IMR-90 (cell line): ENCODE results near the gene P2RY14. TPM values are rescaled to one million over a fixed set of nuclear protein-coding genes. Genes with fewer than 3 reads are reported as not detected.

Source experiments
- ATAC-seq: fragments of 200-7000 bp; cut with Tn5 transposase; 2 replicates; pipeline ENCODE4 v1.9.1; 2020; ENCODE audit warnings: low read depth, mild to moderate bottlenecking, moderate library complexity
- BruUV-seq: library from RNA; stranded (reverse); fragments of 400-500 nt; replicated peaks from 2 replicates; lab custom pipeline; 2021; lab: Mats Ljungman, UMichigan
- CTCF ChIA-PET: fragments of 300-600 bp; formaldehyde crosslinking; extraction: SDS; loops from one replicate; lab custom pipeline; 2021; ENCODE audit warnings: antibody characterized with exemption; lab: Yijun Ruan, JAX
- POLR2A ChIA-PET: fragments of 300-600 bp; sonication (Branson Sonifier 250); formaldehyde crosslinking; loops from one replicate; lab custom pipeline; 2022; ENCODE audit warnings: antibody characterized with exemption; ENCODE audit not compliant: unreplicated experiment; lab: Charles Lee
- DNase-seq: peaks from one replicate; pipeline ENCODE4 v3.0.0; 2013
- H2AFZ ChIP-seq: replicated peaks from 2 replicates; pipeline ENCODE3; 2013; ENCODE audit warnings: low read length, mild to moderate bottlenecking; ENCODE audit not compliant: poor library complexity
- H2AK5ac ChIP-seq: 2 replicates; pipeline ENCODE4 v1.6.1; 2013; ENCODE audit warnings: low read depth, low read length, inconsistent platforms
- H2AK9ac ChIP-seq: replicated peaks from 2 replicates; pipeline ENCODE3; 2013; ENCODE audit warnings: mild to moderate bottlenecking, low read depth, low read length, moderate library complexity; ENCODE audit not compliant: poor library complexity
- H2BK120ac ChIP-seq: 2 replicates; pipeline ENCODE4 v1.6.1; 2013; ENCODE audit warnings: low read depth, low read length, inconsistent platforms
- H2BK15ac ChIP-seq: 3 replicates; pipeline ENCODE4 v1.6.1; 2013; ENCODE audit warnings: low read depth, low read length, inconsistent platforms
- H2BK20ac ChIP-seq: 2 replicates; pipeline ENCODE4 v1.6.1; 2013; ENCODE audit warnings: low read depth, mild to moderate bottlenecking, inconsistent platforms, low read length, moderate library complexity
- H2BK5ac ChIP-seq: 2 replicates; pipeline ENCODE4 v1.6.1; 2013; ENCODE audit warnings: mild to moderate bottlenecking, low read depth, low read length, inconsistent platforms; ENCODE audit not compliant: poor library complexity, severe bottlenecking
- H3K14ac ChIP-seq: replicated peaks from 2 replicates; pipeline ENCODE4 v1.6.1; 2013; ENCODE audit warnings: low read depth, low read length, inconsistent platforms
- H3K18ac ChIP-seq: 2 replicates; pipeline ENCODE4 v1.6.1; 2013; ENCODE audit warnings: low read depth, low read length, control low read depth
- H3K23ac ChIP-seq: 2 replicates; pipeline ENCODE4 v1.6.1; 2013; ENCODE audit warnings: low read depth, low read length, inconsistent platforms
- H3K27ac ChIP-seq: 2 replicates; pipeline ENCODE4 v1.5.1; 2013; ENCODE audit warnings: mild to moderate bottlenecking, control low read depth, low read length; ENCODE audit not compliant: insufficient read depth
- H3K27me3 ChIP-seq: 2 replicates; pipeline ENCODE4 v1.6.1; 2013; ENCODE audit warnings: low read length; ENCODE audit not compliant: control insufficient read depth, insufficient read depth
- H3K36me3 ChIP-seq: 2 replicates; pipeline ENCODE4 v1.6.1; 2013; ENCODE audit warnings: low read length, mixed read lengths; ENCODE audit not compliant: control insufficient read depth, insufficient read depth
- H3K4ac ChIP-seq: 2 replicates; pipeline ENCODE4 v1.6.1; 2013; ENCODE audit warnings: low read depth, low read length, inconsistent platforms
- H3K4me1 ChIP-seq: 2 replicates; pipeline ENCODE4 v1.6.1; 2013; ENCODE audit warnings: low read length, mixed read lengths; ENCODE audit not compliant: control insufficient read depth, insufficient read depth
- H3K4me2 ChIP-seq: 2 replicates; pipeline ENCODE4 v1.6.1; 2013; ENCODE audit warnings: low read depth, mild to moderate bottlenecking, control low read depth, low read length, moderate library complexity
- H3K4me3 ChIP-seq: 2 replicates; pipeline ENCODE4 v1.5.1; 2013; ENCODE audit warnings: low read depth, mild to moderate bottlenecking, control low read depth, low read length, moderate library complexity; ENCODE audit not compliant: insufficient read depth
- H3K56ac ChIP-seq: 2 replicates; pipeline ENCODE4 v1.6.1; 2013; ENCODE audit warnings: low read length, inconsistent platforms; ENCODE audit not compliant: insufficient read depth; ENCODE audit errors: extremely low read depth
- H3K79me1 ChIP-seq, 2 experiments: 2 replicates each; pipeline ENCODE4 v1.6.1; 2013; ENCODE audit warnings: low read length in 2 of 2, inconsistent platforms in 1 of 2, low read depth in 1 of 2
- H3K9ac ChIP-seq: 2 replicates; pipeline ENCODE4 v1.6.1; 2013; ENCODE audit warnings: low read depth, low read length, control low read depth
- H3K9me1 ChIP-seq: 2 replicates; pipeline ENCODE4 v1.6.1; 2013; ENCODE audit warnings: low read length, inconsistent platforms; ENCODE audit not compliant: insufficient read depth
- H3K9me3 ChIP-seq: 2 replicates; pipeline ENCODE4 v1.6.1; 2013; ENCODE audit warnings: low read length; ENCODE audit not compliant: control insufficient read depth, insufficient read depth
- H4K20me1 ChIP-seq: 2 replicates; pipeline ENCODE4 v1.6.1; 2013; ENCODE audit warnings: low read length, inconsistent platforms; ENCODE audit not compliant: insufficient read depth
- H4K5ac ChIP-seq: 2 replicates; pipeline ENCODE4 v1.6.1; 2013; ENCODE audit warnings: mild to moderate bottlenecking, low read depth, low read length, control low read depth
- H4K8ac ChIP-seq, 2 experiments: 2 replicates each; pipeline ENCODE4 v1.6.1; 2013; ENCODE audit warnings: low read depth in 2 of 2, low read length in 2 of 2, control low read depth in 1 of 2, inconsistent platforms in 1 of 2
- H4K91ac ChIP-seq: 2 replicates; pipeline ENCODE4 v1.6.1; 2013; ENCODE audit warnings: low read depth, low read length, inconsistent platforms; ENCODE audit not compliant: insufficient read depth
- BHLHE40 ChIP-seq: fragments of 150-350 bp; IDR thresholded peaks from 2 replicates; pipeline ENCODE4 v1.6.1; 2016; ENCODE audit warnings: mild to moderate bottlenecking, low read depth, low read length
- ELK1 ChIP-seq: fragments of 150-350 bp; IDR thresholded peaks from 2 replicates; pipeline ENCODE4 v1.6.1; 2016; ENCODE audit warnings: low read depth, mild to moderate bottlenecking, low read length, moderate library complexity, borderline replicate concordance
- FOS ChIP-seq: fragments of 150-350 bp; IDR thresholded peaks from 2 replicates; pipeline ENCODE4 v1.6.1; 2016; ENCODE audit warnings: low read depth, low read length
- RCOR1 ChIP-seq: IDR thresholded peaks from 2 replicates; pipeline ENCODE4 v1.6.1; 2012; ENCODE audit warnings: mild to moderate bottlenecking, low read length, improper control_type of control experiment; ENCODE audit not compliant: insufficient replicate concordance
- WGBS, 2 experiments: methylation state at CpG; one replicate each; pipeline versions ENCODE4 v1.1.5 to v1.1.7; 2013; ENCODE audit warnings: missing lambda C conversion rate in 2 of 2; ENCODE audit not compliant: insufficient read length in 1 of 2; ENCODE audit errors: extremely low coverage in 2 of 2; 5-methylcytosine and 5-hydroxymethylcytosine counted together
- dilution Hi-C: fragments of 300-500 bp; cut with HindIII; formaldehyde crosslinking; loops from one replicate; pipeline ENCODE4 v1.14.3; 2018; ENCODE audit warnings: low sequenced_read_pairs; ENCODE audit not compliant: unreplicated experiment
- in situ Hi-C: fragments of 300-500 bp; cut with MboI; formaldehyde crosslinking; loops from 3 replicates; pipeline ENCODE4 v1.14.3; 2019; ENCODE audit warnings: low sequenced_read_pairs, inconsistent platforms, mixed read lengths
- intact Hi-C: fragments of 100-400 bp; cut with micrococcal nuclease; formaldehyde crosslinking; loops from 2 replicates; pipeline ENCODE4 v1.10.0; 2022
- polyA plus RNA-seq, 3 experiments: library from polyadenylated mRNA; depleted of rRNA; stranded (reverse); fragments of >200 nt; gene quantifications; 2 replicates each; pipeline ENCODE4 v1.2.3, GENCODE V29; 2012; ENCODE audit warnings: low replicate concordance in 1 of 3
- total RNA-seq: library from RNA; depleted of rRNA; stranded (reverse); fragments of >200 nt; gene quantifications from 2 replicates; pipeline ENCODE4 v1.2.3, GENCODE V29; 2012
- TF ChIP-seq, protein P1 (sequence below): conservative IDR thresholded peaks from 2 replicates; pipeline ENCODE4 v1.5.1; 2012; ENCODE audit warnings: mild to moderate bottlenecking, low read depth, low read length, improper control_type of control experiment

P2RY14 gene
- total and polyA plus RNA-seq, 2 of the 4 experiments (the other 2 are of a cell fraction) = not detected

- peaks cover 2% of the 10 kb centered on the region; the same call in 1 of the 2 replicates for H3K4me1 ChIP-seq
- no peak overlapping the region for H3K4me2 ChIP-seq
- ChIA-PET POLR2A (no interaction called here), CTCF (no interaction called here)
- H3K4me3 ChIP-seq = no peak overlapping the region
- H3K27me3 ChIP-seq = no peaks in the 10 kb centered on the region
- H3K36me3 ChIP-seq = no peaks in the 10 kb centered on the region
- dilution Hi-C loops = no loop called here
- H3K9me1 ChIP-seq = peaks cover 3% of the 10 kb centered on the region; the same call in 1 of the 2 replicates
- no peak overlapping the region for H3K18ac ChIP-seq
- H4K5ac ChIP-seq = no peak overlapping the region
- no peak overlapping the region for H2AK9ac ChIP-seq
- H2BK120ac ChIP-seq = no peak overlapping the region
- no peak overlapping the region for H4K91ac ChIP-seq
- H3K9ac ChIP-seq = no peak overlapping the region
- no peaks in the 10 kb centered on the region for H4K20me1 ChIP-seq
- H2BK5ac ChIP-seq = no peak overlapping the region
- no CpG with 5 or more reads among the region's 5 CpGs for WGBS, 2 experiments
- no peak overlapping the region for H4K8ac ChIP-seq
- H3K56ac ChIP-seq = no peak overlapping the region
- DNase-seq = no peak
- H2BK20ac ChIP-seq = no peak overlapping the region
- TF ChIP-seq, protein P1, sequence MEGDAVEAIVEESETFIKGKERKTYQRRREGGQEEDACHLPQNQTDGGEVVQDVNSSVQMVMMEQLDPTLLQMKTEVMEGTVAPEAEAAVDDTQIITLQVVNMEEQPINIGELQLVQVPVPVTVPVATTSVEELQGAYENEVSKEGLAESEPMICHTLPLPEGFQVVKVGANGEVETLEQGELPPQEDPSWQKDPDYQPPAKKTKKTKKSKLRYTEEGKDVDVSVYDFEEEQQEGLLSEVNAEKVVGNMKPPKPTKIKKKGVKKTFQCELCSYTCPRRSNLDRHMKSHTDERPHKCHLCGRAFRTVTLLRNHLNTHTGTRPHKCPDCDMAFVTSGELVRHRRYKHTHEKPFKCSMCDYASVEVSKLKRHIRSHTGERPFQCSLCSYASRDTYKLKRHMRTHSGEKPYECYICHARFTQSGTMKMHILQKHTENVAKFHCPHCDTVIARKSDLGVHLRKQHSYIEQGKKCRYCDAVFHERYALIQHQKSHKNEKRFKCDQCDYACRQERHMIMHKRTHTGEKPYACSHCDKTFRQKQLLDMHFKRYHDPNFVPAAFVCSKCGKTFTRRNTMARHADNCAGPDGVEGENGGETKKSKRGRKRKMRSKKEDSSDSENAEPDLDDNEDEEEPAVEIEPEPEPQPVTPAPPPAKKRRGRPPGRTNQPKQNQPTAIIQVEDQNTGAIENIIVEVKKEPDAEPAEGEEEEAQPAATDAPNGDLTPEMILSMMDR = no peak
- TF ChIP-seq FOS = no peak
- no peak for TF ChIP-seq ELK1
- no peak for TF ChIP-seq RCOR1
- no peak for TF ChIP-seq BHLHE40
- H3K14ac ChIP-seq = no peak overlapping the region
- H3K4ac ChIP-seq = no peak overlapping the region
- no peak overlapping the region for H2AFZ ChIP-seq
- H2BK15ac ChIP-seq = no peak overlapping the region
- H3K79me1 ChIP-seq = no peaks in the 10 kb centered on the region
- no TSS peak for BruUV-seq
- no peak overlapping the region for H3K23ac ChIP-seq
- no peak for ATAC-seq
- intact Hi-C loops = no loop called here
- no peaks in the 10 kb centered on the region for H3K9me3 ChIP-seq
- H3K27ac ChIP-seq = no peak overlapping the region
- in situ Hi-C loops = no loop called here
- H2AK5ac ChIP-seq = no peak overlapping the region
These were observed 79.5 kb downstream of the P2RY14 start for GRCh38 chr3:151198849-151199248.
